ENCODE results near the gene DGKH.
"Not testable (repeated sequence)": the region's sequence is repeated elsewhere in the genome, so short reads cannot be mapped to it uniquely, and the experiment has no call there.

DGKH gene

GRCh38 chr13:42078128-42078808 lies 29.8 kb downstream of the DGKH start:
- no peak for DNase-seq

- DNase-seq, result no peak
Observed at GRCh38 chr13:42083138-42083770, 34.8 kb downstream of the DGKH start.

GRCh38 chr13:42084722-42085121 lies 36.3 kb downstream of the DGKH start:
- no peak for DNase-seq

- no peak for DNase-seq
Observed at GRCh38 chr13:42086582-42086981, 38.1 kb downstream of the DGKH start.

GRCh38 chr13:42094516-42095040 lies 46.1 kb downstream of the DGKH start:
- no peak for DNase-seq

- DNase-seq, result not testable (repeated sequence)
Observed at GRCh38 chr13:42096222-42096621, 47.8 kb downstream of the DGKH start.

GRCh38 chr13:42099962-42100675 lies 51.7 kb downstream of the DGKH start:
- no peak for DNase-seq

GRCh38 chr13:42100960-42101359 lies 52.5 kb downstream of the DGKH start:
- DNase-seq, result no peak

- DNase-seq, result no peak
Observed at GRCh38 chr13:42101821-42102585, 53.6 kb downstream of the DGKH start.

- DNase-seq, result no peak
Observed at GRCh38 chr13:42102961-42103865, 54.8 kb downstream of the DGKH start.

GRCh38 chr13:42106998-42107397 lies 58.5 kb downstream of the DGKH start:
- no peak for DNase-seq

GRCh38 chr13:42107421-42107820 lies 59.0 kb downstream of the DGKH start:
- no peak for DNase-seq

GRCh38 chr13:42108217-42108616 lies 59.8 kb downstream of the DGKH start:
- DNase-seq, result no peak

GRCh38 chr13:42109957-42110356 lies 61.5 kb downstream of the DGKH start:
- no peak for DNase-seq

GRCh38 chr13:42110410-42111155 lies 62.1 kb downstream of the DGKH start:
- DNase-seq, result no peak

- DNase-seq, result no peak
Observed at GRCh38 chr13:42112864-42113263, 64.4 kb downstream of the DGKH start.

GRCh38 chr13:42113478-42113877 lies 65.0 kb downstream of the DGKH start:
- DNase-seq, result no peak

- DNase-seq, result no peak
Observed at GRCh38 chr13:42114278-42114677, 65.8 kb downstream of the DGKH start.

- DNase-seq, result no peak
Observed at GRCh38 chr13:42114912-42115311, 66.5 kb downstream of the DGKH start.

- DNase-seq, result no peak
Observed at GRCh38 chr13:42116225-42116624, 67.8 kb downstream of the DGKH start.

- DNase-seq, result no peak
Observed at GRCh38 chr13:42119041-42119440, 70.6 kb downstream of the DGKH start.
